Coronary artery (tissue), 2 donors: ENCODE data around the gene HHAT.

Experiments used
- DNase-seq: peaks from one replicate; pipeline ENCODE4 v3.0.0-alpha.2; 2017; ENCODE audit warnings: low spot score
- H3K27ac ChIP-seq, 2 donors: fragments of 200-600 bp; sonication (generic); one replicate each; pipeline ENCODE4 v1.5.1; 2016 to 2019
- H3K4me3 ChIP-seq: fragments of 200-600 bp; sonication (generic); 2 replicates; pipeline ENCODE4 v1.5.1; 2016; ENCODE audit warnings: mild to moderate bottlenecking, moderate library complexity
- TF ChIP-seq, protein P1 (sequence below): fragments of 200-600 bp; sonication (generic); IDR thresholded peaks from one replicate; pipeline ENCODE4 v1.5.1; 2019; ENCODE audit warnings: antibody characterized with exemption

Gene HHAT

GRCh38 chr1:210457568-210457967 is 128.9 kb downstream of the HHAT start:
- no peak for DNase-seq
- H3K4me3 ChIP-seq: no peak overlapping the region
- no peak overlapping the region for H3K27ac ChIP-seq
- TF ChIP-seq, protein P1, sequence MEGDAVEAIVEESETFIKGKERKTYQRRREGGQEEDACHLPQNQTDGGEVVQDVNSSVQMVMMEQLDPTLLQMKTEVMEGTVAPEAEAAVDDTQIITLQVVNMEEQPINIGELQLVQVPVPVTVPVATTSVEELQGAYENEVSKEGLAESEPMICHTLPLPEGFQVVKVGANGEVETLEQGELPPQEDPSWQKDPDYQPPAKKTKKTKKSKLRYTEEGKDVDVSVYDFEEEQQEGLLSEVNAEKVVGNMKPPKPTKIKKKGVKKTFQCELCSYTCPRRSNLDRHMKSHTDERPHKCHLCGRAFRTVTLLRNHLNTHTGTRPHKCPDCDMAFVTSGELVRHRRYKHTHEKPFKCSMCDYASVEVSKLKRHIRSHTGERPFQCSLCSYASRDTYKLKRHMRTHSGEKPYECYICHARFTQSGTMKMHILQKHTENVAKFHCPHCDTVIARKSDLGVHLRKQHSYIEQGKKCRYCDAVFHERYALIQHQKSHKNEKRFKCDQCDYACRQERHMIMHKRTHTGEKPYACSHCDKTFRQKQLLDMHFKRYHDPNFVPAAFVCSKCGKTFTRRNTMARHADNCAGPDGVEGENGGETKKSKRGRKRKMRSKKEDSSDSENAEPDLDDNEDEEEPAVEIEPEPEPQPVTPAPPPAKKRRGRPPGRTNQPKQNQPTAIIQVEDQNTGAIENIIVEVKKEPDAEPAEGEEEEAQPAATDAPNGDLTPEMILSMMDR: no peak

DNA sequence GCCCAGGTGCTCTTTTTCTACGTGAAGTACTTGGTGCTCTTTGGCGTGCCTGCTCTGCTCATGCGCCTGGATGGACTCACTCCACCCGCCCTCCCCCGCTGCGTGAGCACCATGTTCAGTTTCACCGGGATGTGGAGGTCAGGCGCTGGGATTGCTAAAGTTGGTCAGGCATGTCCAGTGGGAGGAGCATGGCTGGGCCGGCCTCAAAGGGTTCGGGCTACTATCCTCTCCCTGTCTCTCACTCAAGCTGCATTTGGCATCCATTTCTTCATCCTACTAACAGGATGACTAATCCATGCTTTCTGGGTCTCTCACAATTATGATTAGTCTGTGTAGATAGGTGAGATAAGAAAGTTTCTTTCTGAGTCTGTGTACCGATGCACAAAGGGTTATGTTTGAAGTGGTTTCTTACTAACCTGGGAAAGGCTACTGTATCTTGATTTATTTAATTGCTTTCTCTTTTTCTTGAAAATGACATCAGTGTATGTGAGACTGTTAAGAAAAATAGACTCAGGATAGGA is 135.9 kb downstream of the HHAT start:
- no peak for DNase-seq
- no peak overlapping the region for H3K4me3 ChIP-seq
- TF ChIP-seq, protein P1: no peak
- H3K27ac ChIP-seq: no peak overlapping the region

DNA sequence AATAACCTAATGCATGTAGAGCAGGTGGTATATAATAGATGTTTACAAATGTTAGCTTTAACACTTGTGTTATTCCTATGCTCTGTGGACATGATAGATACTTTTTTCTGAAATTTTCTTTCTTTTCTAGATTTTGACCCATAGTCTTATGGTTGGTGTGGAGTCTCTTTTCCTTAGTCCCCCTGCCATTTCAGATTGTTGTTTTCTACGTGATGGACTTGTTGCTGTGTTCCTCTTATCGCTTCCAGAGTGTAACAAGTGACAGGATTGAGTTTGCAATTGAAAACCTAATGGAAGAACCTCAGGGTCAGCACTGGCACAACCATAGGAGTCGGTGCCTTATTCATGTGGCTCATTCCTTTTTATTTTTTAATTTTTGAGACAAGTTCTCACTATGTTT is 136.4 kb downstream of the HHAT start:
- TF ChIP-seq, protein P1: no peak
- no peak for DNase-seq
- Histone ChIP-seq H3K27ac (no peak overlapping the region), H3K4me3 (no peak overlapping the region)

GRCh38 chr1:210467440-210468043 is 138.8 kb downstream of the HHAT start:
- no peak for DNase-seq
- no peak overlapping the region for H3K27ac ChIP-seq
- H3K4me3 ChIP-seq: no peak overlapping the region
- TF ChIP-seq, protein P1: no peak

- no peak overlapping the region for H3K27ac ChIP-seq
- TF ChIP-seq, protein P1: no peak
- no peak for DNase-seq
- no peak overlapping the region for H3K4me3 ChIP-seq
These were observed 140.7 kb downstream of the HHAT start for GRCh38 chr1:210469441-210469840.

DNA sequence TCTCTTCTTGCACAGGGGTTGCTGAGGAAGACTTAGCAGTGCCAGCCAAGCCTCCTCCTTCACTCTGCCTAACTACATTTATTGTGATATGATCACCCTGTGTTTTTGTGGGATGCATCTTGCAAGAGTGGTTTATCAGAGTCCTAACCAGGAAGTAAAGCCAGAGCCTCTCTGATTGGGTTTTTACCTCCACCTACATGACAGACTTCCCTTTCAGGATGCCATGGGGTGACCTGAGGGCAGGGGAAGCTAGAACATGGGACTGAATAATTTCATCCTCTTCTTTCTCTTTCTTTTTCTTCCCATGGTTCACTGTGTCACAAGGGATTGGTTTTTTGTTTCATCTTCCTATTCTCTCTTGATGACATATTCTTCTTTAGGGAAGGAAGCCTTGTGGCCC is 146.6 kb downstream of the HHAT start:
- Histone ChIP-seq H3K4me3 (no peak overlapping the region), H3K27ac (no peak overlapping the region)
- TF ChIP-seq, protein P1: no peak
- DNase-seq: no peak

DNA sequence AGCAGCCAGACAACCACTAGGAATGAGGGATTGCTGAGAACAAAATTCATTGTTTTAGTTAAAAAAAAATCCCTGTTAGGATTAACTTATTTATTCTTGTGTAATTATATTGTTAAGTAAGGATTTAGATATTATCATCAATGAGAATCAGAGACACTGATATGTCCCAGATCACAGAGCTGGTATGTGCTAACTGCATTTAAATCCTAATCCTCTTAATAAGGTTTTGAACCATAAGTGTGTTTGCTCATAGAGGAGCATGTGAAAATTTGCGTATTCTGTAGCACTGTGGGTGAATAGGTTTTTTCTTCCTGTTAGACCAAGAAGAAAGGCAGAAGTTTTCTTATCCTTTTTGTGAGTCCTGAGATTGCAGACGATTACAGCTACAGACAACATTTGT is 147.1 kb downstream of the HHAT start:
- no peak overlapping the region for H3K4me3 ChIP-seq
- TF ChIP-seq, protein P1: no peak
- no peak overlapping the region for H3K27ac ChIP-seq

More for the DNA sequence above, 147.1 kb downstream of the HHAT start:
- DNase-seq: no peak
